ENCODE results near the gene PCGF2.

GRCh38 chr17:38732376-38733281 lies 15.5 kb downstream of the PCGF2 start:
- no peak for TF ChIP-seq POLR2AphosphoS5 (IDR thresholded peaks at IDR 0.05; ENCODE audit: low read depth, low read length)
- no peak for TF ChIP-seq TAF1 (IDR thresholded peaks at IDR 0.05; ENCODE audit: borderline replicate concordance, low read depth, low read length)
